Transverse colon (tissue), 4 donors: Measurements from ENCODE around the gene CDRT15L2.
"Not testable (repeated sequence)": the region's sequence is repeated elsewhere in the genome, so short reads cannot be mapped to it uniquely, and the experiment has no call there.

Experiments used
- CTCF ChIP-seq, 5 experiments: fragments of 200-600 bp in 3 of 5; fragments of 450-650 bp in 2 of 5; sonication (generic) in 3 of 5; IDR thresholded peaks; 1 replicate in 2 of 5; 2 replicates in 3 of 5; pipeline ENCODE4 v1.5.1; 2016 to 2017; ENCODE audit warnings: antibody characterized with exemption in 5 of 5, inconsistent platforms in 3 of 5, mild to moderate bottlenecking in 2 of 5, moderate library complexity in 1 of 5
- EP300 ChIP-seq: sonication (generic); formaldehyde crosslinking; IDR thresholded peaks from one replicate; pipeline ENCODE4 v1.6.1; 2017; ENCODE audit warnings: antibody characterized with exemption, low read depth
- POLR2A ChIP-seq: fragments of 450-650 bp; IDR thresholded peaks from one replicate; pipeline ENCODE4 v1.6.1; 2016; ENCODE audit warnings: antibody characterized with exemption, mild to moderate bottlenecking, moderate library complexity
- POLR2AphosphoS5 ChIP-seq, 3 donors: sonication (generic); formaldehyde crosslinking; IDR thresholded peaks; one replicate each; pipeline ENCODE4 v1.6.1; 2016; ENCODE audit warnings: antibody characterized with exemption in 3 of 3

GRCh38 chr17:20589454-20589810 lies 9.9 kb downstream of the CDRT15L2 start:
- TF ChIP-seq CTCF (IDR thresholded peaks at IDR 0.05); POLR2AphosphoS5 (IDR thresholded peaks at IDR 0.05); POLR2A; EP300: not testable (repeated sequence)
